Esophagus squamous epithelium (tissue), 5 donors: ENCODE measurements around the gene AMN. TPM values are rescaled to one million over a fixed set of nuclear protein-coding genes. Genes with fewer than 3 reads are reported as not detected.

Experiments
- DNase-seq: peaks from one replicate; lab custom pipeline; 2025; lab: John Stamatoyannopoulos, UW
- H3K27ac ChIP-seq, 4 donors: fragments of 200-600 bp; sonication (generic); one replicate each; pipeline ENCODE4 v1.5.1; 2016 to 2019; ENCODE audit warnings: mild to moderate bottlenecking in 1 of 4
- H3K27me3 ChIP-seq, 4 donors: fragments of 200-600 bp; sonication (generic); 1 replicate in 3 of 4; 2 replicates in 1 of 4; pipeline versions ENCODE4 v1.5.1 to v1.6.0; 2017 to 2021; ENCODE audit warnings: antibody characterized with exemption in 1 of 4
- H3K36me3 ChIP-seq, 3 donors: fragments of 200-600 bp; sonication (generic); one replicate each; pipeline ENCODE4 v1.5.1; 2016 to 2019
- H3K4me1 ChIP-seq, 3 donors: fragments of 200-600 bp; sonication (generic); one replicate each; pipeline ENCODE4 v1.5.1; 2017 to 2019
- H3K4me3 ChIP-seq, 4 donors: fragments of 200-600 bp; sonication (generic); 1 replicate in 3 of 4; 2 replicates in 1 of 4; pipeline ENCODE4 v1.5.1; 2016 to 2019; ENCODE audit warnings: mild to moderate bottlenecking in 2 of 4, moderate library complexity in 1 of 4
- H3K9me3 ChIP-seq, 3 donors: fragments of 200-600 bp; sonication (generic); one replicate each; pipeline ENCODE4 v1.5.1; 2016 to 2019
- CTCF ChIP-seq, 6 experiments: fragments of 450-650 bp in 4 of 6; fragments of 200-600 bp in 2 of 6; sonication (generic) in 2 of 6; IDR thresholded peaks; one replicate each; pipeline ENCODE4 v1.5.1; 2016 to 2019; ENCODE audit warnings: antibody characterized with exemption in 6 of 6, mild to moderate bottlenecking in 4 of 6, moderate library complexity in 4 of 6
- POLR2A ChIP-seq, 4 donors: fragments of 450-650 bp; IDR thresholded peaks; one replicate each; pipeline ENCODE4 v1.6.1; 2017; ENCODE audit warnings: antibody characterized with exemption in 4 of 4, mild to moderate bottlenecking in 4 of 4, moderate library complexity in 3 of 4
- WGBS, 2 donors: methylation state at CpG; one replicate each; pipeline ENCODE4 v1.1.5; 2018; 5-methylcytosine and 5-hydroxymethylcytosine counted together
- intact Hi-C: fragments of 100-400 bp; cut with DNase I; formaldehyde crosslinking; loops from one replicate; pipeline ENCODE4 v1.15.0; 2022
- total RNA-seq, 4 donors: library from RNA; depleted of rRNA; stranded (reverse); fragments of >200 nt; gene quantifications; one replicate each; pipeline ENCODE4 v1.1.0, GENCODE V29; 2016
- donor health status: DM: yes; HTN: yes; CAD: no.

Gene AMN
- total RNA-seq, 4 donors from 2014 or later, result 7.6 to 24.0 (median 19.7) TPM

- Histone ChIP-seq H3K36me3 (peaks cover 0 to 51% (median 6%) of the 10 kb centered on the region in 3 donors), H3K27me3 (no peaks in the 10 kb centered on the region), H3K9me3 (no peaks in the 10 kb centered on the region), H3K27ac (no peak overlapping the region), H3K4me3 (no peak overlapping the region), H3K4me1 (no peaks in the 10 kb centered on the region)
- intact Hi-C loops, result loop anchor here (5.0 kb wide), 1 partner anchor 138 kb away; no protein-coding TSS in a partner anchor
- WGBS, 2 donors, result 90 to 97% methylated on average over 2 to 5 of the region's 21 CpGs
- no peak for TF ChIP-seq POLR2A (IDR thresholded peaks at IDR 0.05)
- TF ChIP-seq CTCF (IDR thresholded peaks at IDR 0.05), result no peak
- no peak for DNase-seq
Observed at GRCh38 chr14:102910442-102910841, 12.0 kb upstream of the AMN start.

GRCh38 chr14:102911541-102911951, 10.9 kb upstream of the AMN start:
- DNase-seq, result no peak
- WGBS, 2 donors, result 86 to 87% methylated on average over 9 to 18 of the region's 19 CpGs
- intact Hi-C loops, result loop anchor here (5.0 kb wide), 1 partner anchor 139 kb away; no protein-coding TSS in a partner anchor
- Histone ChIP-seq H3K27ac (no peak overlapping the region), H3K36me3 (peaks cover 0 to 41% (median 6%) of the 10 kb centered on the region in 3 donors), H3K4me3 (no peak overlapping the region), H3K9me3 (no peaks in the 10 kb centered on the region), H3K27me3 (no peaks in the 10 kb centered on the region), H3K4me1 (no peaks in the 10 kb centered on the region)
- TF ChIP-seq POLR2A (IDR thresholded peaks at IDR 0.05) (no peak), CTCF (IDR thresholded peaks at IDR 0.05) (no peak)

- no peaks in the 10 kb centered on the region for H3K9me3 ChIP-seq
- intact Hi-C loops, result loop anchor here (5.0 kb wide), 1 partner anchor 140 kb away; no protein-coding TSS in a partner anchor
- DNase-seq, result no peak
- peaks cover 0 to 35% (median under 1%) of the 10 kb centered on the region in 3 donors for H3K36me3 ChIP-seq
- no peaks in the 10 kb centered on the region for H3K27me3 ChIP-seq
- 90 to 100% methylated on average over 2 to 8 of the region's 21 CpGs for WGBS, 2 donors
- no peak overlapping the region for H3K27ac ChIP-seq
- H3K4me3 ChIP-seq, result no peak overlapping the region
- no peaks in the 10 kb centered on the region for H3K4me1 ChIP-seq
- TF ChIP-seq CTCF (IDR thresholded peaks at IDR 0.05), result no peak
- no peak for TF ChIP-seq POLR2A (IDR thresholded peaks at IDR 0.05)
Observed at GRCh38 chr14:102911991-102912761, 10.3 kb upstream of the AMN start.

GRCh38 chr14:102913341-102914211, 8.9 kb upstream of the AMN start:
- DNase-seq, result no peak
- TF ChIP-seq POLR2A (IDR thresholded peaks at IDR 0.05), result no peak
- no peak for TF ChIP-seq CTCF (IDR thresholded peaks at IDR 0.05)
- Histone ChIP-seq H3K36me3 (peaks cover 0 to 21% (median 0%) of the 10 kb centered on the region in 3 donors), H3K4me1 (no peaks in the 10 kb centered on the region), H3K27me3 (no peaks in the 10 kb centered on the region), H3K4me3 (no peak overlapping the region), H3K27ac (no peak overlapping the region), H3K9me3 (no peaks in the 10 kb centered on the region)
- WGBS, 2 donors, result 84 to 92% methylated on average over 7 to 17 of the region's 28 CpGs
- intact Hi-C loops, result loop anchor here (5.0 kb wide), 1 partner anchor 141 kb away; no protein-coding TSS in a partner anchor
